Measurements from ENCODE around the gene GRIN3B.
A peak's percentile ranks its signal among the peaks of the same experiment; 100 is the strongest.
"Not testable (repeated sequence)": the region's sequence is repeated elsewhere in the genome, so short reads cannot be mapped to it uniquely, and the experiment has no call there.

Gene GRIN3B

DNA sequence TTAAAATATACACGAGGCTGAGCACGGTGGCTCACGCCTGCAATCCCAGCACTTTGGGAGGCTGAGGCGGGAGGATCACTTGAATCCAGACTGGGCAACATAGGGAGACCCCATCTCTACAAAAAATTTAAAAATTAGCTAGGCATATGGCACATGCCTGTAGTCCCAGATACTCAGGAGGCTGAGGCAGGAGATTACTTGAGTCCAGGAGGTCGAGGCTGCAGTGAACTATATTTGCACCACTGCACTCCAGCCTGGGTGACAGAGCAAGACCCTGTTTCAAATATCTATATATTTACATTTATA lies 23.6 kb downstream of the GRIN3B start:
- not testable (repeated sequence) for DNase-seq

DNA sequence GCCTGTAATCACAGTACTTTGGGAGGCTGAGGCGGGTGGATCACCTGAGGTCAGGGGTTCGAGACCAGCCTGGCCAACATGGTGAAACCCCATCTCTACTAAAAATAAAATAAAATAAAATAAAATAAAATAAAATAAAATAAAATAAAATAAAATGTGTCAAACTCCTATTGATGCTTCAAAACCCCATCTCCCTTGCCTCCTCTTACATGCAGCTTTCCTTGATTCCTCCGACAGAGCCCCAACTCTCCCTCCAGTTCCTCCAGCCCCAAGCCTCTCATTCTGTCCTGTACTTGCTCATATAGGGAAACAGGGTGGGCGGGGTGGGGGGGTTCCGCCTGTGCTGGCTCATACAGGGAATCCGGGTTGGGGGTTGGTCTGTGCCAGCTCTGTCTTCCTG lies 24.9 kb downstream of the GRIN3B start:
- not testable (repeated sequence) for DNase-seq

DNA sequence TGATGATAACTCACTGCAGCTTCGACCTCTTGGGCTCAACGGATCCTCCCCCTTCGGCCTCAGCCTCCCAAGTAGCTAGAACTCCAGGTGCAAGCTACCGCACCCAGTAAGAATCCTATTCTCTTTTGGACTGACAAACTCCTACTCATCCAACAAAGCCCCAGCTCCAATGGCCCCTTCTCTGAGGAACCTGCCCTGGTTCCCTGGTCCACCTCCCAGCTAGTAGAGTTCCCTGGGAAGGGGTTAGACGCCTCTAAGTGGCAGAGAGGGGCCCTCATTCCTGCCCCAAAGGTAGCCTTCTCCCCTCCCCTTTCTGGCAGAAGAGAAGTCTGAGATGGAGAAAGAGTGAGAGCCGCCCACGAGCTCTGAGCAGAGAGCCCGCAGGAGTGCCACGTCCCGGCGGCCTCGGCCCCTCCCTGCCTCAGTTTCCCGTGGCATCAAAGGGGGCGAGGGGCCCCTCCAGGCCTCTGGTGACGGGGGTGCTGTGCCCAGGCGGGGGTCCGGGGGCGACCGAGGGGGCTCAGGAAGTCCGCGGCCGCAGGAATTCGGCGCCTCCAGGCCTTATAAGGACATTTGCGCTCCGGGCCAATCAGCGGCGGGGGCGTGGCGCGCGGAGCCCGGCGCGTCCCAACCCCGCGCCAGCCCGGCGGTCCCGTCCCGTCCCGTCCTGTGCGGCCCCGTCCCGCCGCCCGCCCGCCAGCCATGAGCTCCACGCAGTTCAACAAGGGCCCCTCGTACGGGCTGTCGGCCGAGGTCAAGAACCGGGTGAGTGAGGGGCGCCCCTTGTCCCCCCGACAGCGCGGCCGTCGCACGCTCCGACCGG lies 26.0 kb downstream of the GRIN3B start, which contains the start of gene CNN2:
Gene CNN2 (plus strand): TSS at position 649 of the 823 bp plus-strand sequence. CDS start 54 bp downstream, at position 703.
- DNase-seq: peak in 1 of 2 experiments; percentile 51

DNA sequence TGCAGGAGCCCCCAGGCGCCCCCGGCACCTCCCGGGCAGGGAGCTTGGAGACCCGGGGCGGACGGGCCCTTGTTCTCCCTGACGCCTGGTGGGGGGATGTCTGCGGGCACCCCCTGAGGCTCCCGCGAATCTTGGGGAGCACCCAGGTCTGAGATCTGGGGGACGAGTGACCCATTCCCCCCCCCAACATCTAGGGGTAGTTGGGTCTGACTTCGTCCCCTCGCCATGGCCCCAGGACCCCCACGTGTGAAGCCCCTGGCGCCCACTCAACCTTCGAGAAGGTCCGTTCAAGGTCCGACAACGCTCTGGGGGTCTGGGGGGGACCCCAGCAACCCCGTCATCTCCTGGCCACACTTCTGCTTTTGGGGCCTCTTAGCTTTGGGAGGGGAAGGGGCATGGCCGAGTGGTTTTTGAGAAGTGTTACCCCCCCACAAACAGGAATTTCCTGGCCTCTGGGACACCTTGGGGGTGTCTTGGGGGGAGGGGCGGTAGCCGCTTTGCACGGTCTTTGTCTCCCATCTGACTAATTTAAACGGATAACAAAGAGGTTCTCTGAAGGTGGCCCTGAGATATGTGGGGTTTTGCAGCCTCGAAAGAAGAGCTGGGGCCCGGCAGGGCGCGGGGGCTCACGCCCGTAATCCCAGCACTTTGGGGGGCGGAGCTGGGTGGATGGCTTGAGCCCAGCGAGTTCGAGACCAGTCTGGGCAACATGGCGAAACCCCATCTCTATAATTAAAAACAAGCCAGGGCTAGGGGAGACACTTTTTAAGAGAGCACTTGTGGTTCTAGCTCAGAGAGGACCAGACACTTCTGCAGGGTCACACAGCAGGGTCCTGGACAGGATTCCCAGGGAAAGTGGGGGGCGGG lies 26.8 kb downstream of the GRIN3B start:
- no peak for DNase-seq

DNA sequence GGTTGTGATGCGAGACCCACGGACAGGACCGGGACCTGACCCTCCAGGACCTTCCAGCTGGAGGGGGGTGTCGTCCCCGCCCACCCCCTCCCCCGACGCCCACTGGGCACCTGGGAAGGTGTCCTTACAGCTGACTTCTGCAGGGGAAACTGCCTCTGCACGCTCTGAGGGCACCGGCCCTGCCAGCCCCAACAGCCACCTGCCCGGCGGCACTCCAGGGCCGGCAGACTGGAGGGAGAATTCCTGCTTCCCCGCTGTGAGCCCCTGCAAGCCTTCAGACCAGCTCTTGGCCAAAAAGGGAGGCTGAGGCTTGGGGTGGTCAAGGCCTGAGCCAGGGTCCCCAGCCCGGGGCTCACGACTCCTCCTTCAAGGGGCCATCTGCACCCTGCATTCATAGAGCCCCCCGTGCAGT lies 27.4 kb downstream of the GRIN3B start:
- peak in 1 of 2 experiments; percentile 42 for DNase-seq

DNA sequence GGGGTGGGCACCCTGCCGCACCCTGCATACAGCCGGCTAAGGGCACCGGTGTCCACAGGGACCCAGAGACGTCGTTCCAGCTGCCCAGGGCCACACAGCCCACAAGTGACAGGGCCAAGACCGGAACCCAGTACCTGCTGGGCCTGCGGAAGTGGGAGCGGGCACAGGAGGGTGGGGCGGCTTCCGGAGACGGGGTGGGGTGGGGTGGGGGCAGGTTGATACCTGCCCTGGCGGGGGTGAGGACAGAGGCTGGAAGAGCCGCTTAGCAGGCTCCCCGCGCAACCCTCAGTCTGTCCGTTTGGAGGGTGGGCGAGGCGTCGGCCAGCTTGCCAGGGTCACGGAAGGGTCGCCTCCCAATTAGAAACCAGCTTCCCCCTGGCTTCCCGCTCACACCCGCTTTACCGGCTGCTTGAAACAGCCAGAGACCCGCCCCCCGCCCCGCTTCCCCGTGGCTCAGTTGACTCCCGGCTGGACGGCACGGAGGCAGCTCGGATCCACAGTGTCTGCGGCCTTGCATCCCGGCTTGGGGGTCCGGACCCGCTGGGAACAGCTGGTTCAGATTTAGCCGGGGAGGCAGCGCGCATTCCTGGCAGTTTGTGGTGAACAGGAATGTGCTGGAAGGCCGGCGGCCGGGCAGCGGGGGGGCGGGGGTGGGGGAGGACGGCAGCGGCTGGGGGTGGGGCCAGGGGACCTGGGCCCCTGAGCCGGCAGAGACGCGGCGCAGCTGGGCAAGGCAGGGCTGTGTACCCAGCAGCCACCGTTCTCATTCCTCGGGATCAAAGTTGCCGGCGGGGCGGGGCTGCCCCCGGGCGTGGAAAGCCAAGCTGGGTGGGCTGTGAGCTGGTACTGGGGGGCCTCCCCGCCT lies 28.1 kb downstream of the GRIN3B start:
- peak in 1 of 2 experiments; percentile 64 for DNase-seq

DNA sequence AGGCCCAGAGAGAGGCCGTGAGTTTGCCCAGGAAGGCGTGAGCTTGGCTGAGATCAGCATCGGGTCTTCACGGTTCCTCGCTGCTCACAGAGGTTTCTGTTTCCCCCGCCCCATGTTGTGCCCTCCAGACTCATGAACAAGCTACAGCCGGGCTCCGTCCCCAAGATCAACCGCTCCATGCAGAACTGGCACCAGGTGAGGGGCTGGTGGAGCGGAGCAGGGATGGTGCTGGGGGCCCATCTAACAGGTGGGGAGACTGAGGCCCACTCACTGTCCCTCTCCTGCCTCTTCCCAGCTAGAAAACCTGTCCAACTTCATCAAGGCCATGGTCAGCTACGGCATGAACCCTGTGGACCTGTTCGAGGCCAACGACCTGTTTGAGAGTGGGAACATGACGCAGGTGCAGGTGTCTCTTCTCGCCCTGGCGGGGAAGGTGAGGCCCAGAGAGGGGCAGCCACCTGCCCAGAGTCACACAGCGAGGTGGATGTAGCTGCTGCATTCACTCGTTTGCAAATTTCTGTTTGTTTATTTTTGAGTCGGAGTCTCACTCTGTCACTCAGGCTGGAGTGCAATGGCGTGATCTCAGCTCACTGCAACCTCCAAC lies 32.1 kb downstream of the GRIN3B start:
- DNase-seq: no peak

DNA sequence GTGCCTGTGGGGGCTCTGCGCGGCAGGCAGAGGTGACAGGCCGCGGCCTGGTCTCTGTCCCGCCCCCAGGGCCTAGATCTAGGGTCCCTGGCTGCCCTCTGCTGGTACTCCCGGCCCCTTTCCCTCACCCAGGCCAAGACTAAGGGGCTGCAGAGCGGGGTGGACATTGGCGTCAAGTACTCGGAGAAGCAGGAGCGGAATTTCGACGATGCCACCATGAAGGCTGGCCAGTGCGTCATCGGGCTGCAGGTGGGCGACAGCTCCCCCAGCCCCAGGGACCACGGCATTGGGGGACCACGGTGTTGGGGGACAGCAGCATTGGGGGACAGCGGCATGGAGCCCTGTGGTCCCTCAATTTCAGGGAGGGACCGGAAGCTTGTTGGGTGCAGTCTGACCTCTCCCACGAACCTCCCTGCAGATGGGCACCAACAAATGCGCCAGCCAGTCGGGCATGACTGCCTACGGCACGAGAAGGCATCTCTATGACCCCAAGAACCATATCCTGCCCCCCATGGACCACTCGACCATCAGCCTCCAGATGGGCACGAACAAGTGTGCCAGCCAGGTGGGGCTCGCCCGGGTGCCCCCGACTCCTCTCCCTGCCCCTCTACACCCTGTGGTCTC lies 35.9 kb downstream of the GRIN3B start:
- DNase-seq: no peak

DNA sequence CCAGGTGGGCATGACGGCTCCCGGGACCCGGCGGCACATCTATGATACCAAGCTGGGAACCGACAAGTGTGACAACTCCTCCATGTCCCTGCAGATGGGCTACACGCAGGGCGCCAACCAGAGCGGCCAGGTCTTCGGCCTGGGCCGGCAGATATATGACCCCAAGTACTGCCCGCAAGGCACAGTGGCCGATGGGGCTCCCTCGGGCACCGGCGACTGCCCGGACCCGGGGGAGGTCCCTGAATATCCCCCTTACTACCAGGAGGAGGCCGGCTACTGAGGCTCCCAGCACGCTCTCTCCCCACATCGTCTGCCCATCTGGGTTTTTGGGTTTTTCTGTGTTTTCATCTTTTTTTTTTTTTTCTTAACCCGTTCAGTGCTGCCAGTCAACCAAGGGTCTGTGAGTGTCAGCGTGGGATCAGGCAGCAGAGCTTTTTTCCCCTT lies 37.4 kb downstream of the GRIN3B start:
- no peak for DNase-seq

DNA sequence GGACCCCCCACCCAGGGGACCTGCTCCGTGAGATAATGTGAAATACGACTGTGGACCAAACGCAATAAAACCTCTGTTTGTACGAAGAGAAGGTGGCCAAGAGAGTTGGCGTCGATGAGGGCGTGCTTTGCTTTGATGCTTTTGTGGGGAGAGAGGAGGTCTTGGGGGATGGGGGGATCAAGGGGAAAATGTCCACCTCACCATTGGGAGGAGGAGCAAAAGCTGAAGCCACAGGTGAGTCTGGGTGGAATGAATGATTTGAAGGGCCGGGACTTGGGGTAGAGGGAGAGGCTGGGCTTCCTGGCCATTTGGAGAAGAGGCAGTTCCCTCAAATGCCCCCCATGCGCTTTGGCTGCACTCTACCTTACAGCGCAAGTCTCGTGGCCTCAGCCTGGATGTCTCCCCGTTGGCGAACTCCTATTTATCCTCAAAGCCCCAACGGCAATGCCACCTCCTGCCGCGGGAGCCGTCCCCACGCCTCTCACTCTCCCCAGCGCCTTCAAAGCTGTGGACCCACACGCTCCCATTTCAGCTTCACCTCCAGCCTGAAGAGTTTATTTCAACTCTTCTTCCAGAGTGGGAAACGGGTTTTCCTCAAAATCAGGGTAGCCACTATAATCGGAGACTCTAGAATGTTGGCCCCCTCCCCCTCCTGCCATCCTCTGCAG lies 38.9 kb downstream of the GRIN3B start:
- DNase-seq: no peak

DNA sequence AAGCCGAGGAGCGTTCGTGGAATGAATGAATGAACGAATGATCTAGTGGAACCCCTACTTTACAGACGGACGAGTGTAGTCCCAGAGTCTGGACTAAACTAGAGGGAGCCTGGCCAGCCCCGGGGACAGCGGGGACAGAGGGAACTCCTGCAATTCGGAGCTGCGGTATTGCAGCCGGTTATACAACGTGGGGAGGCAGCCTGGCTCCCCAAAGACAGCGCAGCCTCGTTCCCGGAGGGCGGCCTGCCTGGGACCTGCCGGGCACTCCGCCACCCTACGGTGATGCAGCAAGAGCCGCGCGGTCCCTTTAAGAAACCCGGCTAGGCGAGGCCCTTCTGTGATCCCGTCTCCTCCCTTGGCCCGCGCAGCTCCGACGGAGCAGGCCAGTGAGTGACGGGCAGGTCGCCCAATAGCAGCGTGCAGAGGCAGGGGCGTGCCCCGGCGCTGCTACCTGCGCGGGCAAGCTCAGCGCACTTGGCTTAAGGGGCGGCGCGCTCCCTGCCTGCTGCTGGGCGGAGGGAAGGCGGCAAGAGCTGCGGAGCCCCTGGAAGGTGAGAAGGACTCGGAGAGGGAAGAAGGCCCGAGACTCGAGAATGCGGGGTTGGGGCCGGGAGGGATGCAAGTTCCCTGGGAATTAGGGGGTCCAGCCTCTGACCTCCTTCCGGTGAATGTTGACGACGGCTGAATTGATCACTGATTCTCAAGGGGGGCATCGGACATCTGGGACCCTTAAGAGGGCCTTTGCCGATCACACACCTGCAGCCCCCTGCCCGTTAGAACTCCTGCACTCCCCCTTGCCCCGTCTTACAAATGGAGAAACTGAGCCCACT lies 39.6 kb downstream of the GRIN3B start, which contains the start of gene ABCA7:
Gene ABCA7 (plus strand): TSS at position 462 of the 830 bp plus-strand sequence. CDS start 1,255 bp downstream, outside the sequence.
- peak; percentile 85 to 97 for DNase-seq

DNA sequence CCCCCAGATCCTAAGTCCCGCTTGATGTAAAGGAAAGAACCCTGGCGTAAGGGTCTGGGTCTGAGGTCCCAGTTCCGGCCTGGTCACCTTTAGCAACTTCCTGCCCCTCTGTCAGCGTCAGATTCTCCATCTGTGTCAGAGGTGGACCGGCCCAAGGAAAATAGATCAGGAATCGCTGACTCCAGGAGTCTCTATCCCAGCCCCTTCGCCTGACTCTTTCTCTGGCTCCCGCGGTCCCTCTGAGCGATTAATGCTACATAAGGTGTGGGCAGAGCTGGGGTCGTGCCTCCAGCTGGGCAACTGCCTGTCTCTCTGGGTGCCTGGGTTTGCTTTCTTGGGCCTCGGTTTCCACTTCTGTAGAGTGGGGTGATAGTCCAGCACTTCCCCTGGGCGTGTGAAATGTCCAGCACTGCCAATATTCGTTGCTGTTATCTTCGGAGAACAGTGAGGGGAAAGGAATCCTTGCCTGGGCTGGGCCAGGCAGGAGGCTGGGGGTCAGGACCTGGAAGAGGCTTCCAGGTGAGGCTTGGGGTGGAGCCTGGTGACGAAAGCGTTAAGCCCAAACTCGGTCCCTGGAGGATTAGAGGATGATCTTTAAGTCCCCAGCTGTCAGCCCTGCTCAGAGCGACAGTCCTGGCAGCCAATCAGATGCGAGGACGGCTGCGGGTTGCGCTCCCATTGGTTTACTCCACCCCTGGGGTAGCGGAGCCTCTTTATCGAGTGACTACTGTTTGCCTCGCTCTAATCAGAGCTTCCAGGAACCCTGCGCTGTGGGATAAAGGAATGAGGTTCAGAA lies 40.5 kb downstream of the GRIN3B start:
- peak; percentile 55 to 92 for DNase-seq

DNA sequence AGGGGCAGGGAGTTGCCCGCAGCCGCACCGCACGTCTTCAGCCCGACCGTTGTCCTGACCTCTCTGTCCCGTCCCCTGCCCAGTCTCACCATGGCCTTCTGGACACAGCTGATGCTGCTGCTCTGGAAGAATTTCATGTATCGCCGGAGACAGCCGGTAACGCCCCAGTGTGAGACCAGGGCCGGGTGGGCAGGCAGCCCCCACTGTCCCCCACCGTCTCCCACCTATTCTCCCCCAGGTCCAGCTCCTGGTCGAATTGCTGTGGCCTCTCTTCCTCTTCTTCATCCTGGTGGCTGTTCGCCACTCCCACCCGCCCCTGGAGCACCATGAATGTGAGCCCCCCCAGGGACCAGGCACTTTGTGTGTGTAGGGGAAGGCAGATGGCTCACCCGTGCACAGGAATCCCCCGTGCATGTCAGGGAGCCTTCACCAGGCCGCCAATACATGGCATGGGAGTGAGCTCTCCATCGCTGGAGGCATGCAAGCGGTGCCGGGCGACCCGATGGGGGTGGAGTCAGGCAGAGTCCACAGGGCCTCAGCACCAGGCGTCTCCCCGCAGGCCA lies 41.1 kb downstream of the GRIN3B start:
- no peak for DNase-seq

DNA sequence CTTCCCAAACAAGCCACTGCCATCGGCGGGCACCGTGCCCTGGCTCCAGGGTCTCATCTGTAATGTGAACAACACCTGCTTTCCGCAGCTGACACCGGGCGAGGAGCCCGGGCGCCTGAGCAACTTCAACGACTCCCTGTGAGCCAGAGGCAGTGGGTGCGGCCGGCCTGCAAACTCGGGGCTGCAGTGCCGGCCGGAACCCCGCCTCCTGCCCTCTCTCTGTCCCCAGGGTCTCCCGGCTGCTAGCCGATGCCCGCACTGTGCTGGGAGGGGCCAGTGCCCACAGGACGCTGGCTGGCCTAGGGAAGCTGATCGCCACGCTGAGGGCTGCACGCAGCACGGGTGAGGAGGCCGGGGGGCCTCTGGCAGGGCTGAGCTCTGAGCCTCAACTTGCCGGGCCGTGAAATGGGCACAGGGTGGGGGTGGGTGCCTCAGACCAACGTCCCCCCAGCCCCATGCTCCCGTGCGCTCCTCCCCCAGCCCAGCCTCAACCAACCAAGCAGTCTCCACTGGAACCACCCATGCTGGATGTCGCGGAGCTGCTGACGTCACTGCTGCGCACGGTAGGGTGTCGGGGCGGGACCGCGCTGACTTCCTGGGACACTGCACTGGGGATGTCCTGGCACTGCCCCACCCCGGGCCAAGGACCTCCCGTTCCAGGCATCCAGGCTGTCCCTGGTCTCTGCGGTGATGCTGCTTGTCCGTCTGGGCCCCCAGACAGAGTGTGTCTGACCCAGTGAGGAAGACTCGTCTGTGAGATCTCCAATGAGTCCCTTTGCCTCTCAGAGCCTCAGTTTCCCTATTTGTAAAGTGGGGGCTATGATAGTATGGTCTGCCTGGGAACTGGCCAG lies 41.8 kb downstream of the GRIN3B start:
- peak; percentile 50 to 79 for DNase-seq

DNA sequence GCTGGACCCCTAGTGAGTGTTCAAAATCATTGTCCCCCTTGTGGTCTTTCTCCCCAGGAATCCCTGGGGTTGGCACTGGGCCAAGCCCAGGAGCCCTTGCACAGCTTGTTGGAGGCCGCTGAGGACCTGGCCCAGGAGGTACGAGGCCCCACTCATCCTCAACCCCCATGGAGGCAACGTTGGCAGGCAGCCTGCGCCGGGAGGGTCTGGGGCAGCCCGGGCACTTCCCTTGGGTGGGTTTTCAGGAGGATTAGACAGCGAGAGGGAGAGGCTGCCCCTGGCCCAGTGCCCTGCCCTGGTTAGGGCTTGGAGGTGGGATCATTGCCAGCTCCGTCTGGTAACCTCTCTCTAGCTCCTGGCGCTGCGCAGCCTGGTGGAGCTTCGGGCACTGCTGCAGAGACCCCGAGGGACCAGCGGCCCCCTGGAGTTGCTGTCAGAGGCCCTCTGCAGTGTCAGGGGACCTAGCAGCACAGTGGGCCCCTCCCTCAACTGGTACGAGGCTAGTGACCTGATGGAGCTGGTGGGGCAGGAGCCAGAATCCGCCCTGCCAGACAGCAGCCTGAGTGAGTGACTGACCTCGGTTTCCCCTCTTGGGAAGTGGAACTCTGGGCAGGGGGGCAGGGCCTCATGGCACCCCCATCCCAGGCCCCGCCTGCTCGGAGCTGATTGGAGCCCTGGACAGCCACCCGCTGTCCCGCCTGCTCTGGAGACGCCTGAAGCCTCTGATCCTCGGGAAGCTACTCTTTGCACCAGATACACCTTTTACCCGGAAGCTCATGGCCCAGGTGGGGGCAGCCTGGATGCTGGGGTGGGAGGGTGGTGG lies 42.7 kb downstream of the GRIN3B start:
- DNase-seq: no peak

DNA sequence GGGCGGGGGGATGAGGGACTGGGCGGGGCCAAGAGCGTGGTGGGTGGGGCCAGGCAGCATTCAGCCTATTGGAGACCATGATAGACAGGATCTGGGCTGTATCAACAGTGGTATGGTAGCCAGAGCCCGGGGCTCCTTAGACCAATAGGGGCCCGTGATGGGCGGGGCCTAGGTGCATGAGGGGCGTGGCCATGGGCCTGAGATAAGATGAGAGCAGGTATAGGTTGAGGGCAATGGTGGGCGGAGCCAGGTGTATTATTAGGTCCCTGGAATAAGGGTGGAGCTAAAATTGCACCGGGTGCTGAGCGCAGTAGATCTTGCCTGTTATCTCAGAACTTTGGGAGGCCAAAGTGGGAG lies 45.0 kb downstream of the GRIN3B start:
- peak in 1 of 2 experiments; percentile 49 for DNase-seq

DNA sequence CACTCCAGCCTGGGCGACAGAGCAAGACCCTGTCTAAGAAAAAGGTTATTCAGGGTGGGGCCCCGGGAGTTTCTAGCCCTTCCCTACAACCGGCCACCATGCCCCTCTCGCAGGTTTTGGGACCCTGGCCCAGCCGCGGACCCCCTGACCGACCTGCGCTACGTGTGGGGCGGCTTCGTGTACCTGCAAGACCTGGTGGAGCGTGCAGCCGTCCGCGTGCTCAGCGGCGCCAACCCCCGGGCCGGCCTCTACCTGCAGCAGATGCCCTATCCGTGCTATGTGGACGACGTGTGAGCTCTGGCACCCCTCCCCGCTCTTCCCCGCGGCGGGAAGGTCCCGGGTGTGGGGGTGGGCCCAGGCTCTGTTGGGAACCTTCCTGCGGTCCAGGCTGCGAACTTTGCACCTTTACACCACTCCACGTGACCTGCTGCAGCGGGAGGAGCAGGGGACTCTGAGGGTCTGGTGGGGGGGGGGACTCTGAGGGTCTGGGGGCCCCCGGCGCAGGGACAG lies 46.0 kb downstream of the GRIN3B start:
- no peak for DNase-seq
